Spleen (tissue), 11 donors: ENCODE data around the gene TRIM54. TPM values are rescaled to one million over a fixed set of nuclear protein-coding genes. Genes with fewer than 3 reads are reported as not detected.

Source experiments
- DNase-seq: peaks from one replicate; pipeline ENCODE4 v3.0.0-alpha.2; 2020
- H3K27ac ChIP-seq, 8 donors: fragments of 200-600 bp; sonication (generic) in 7 of 8; 1 replicate in 4 of 8; 2 replicates in 4 of 8; pipeline versions ENCODE4 v1.5.0 to v1.8.0; 2016 to 2021; ENCODE audit warnings: inconsistent platforms in 4 of 8, mild to moderate bottlenecking in 4 of 8, moderate library complexity in 1 of 8
- H3K27me3 ChIP-seq, 7 donors: fragments of 200-600 bp; sonication (generic) in 6 of 7; replicated peaks in 1 of 7; 1 replicate in 4 of 7; 2 replicates in 3 of 7; pipeline versions ENCODE4 v1.5.0 to v1.8.0; 2016 to 2021; ENCODE audit warnings: inconsistent platforms in 3 of 7, mild to moderate bottlenecking in 1 of 7
- H3K36me3 ChIP-seq, 6 donors: fragments of 200-600 bp; sonication (generic) in 5 of 6; 1 replicate in 4 of 6; 2 replicates in 2 of 6; pipeline versions ENCODE4 v1.5.0 to v1.8.0; 2016 to 2021; ENCODE audit warnings: inconsistent platforms in 2 of 6
- H3K4me1 ChIP-seq, 6 donors: fragments of 200-600 bp; sonication (generic) in 5 of 6; 1 replicate in 3 of 6; 2 replicates in 3 of 6; pipeline versions ENCODE4 v1.5.0 to v1.8.0; 2016 to 2021; ENCODE audit warnings: inconsistent platforms in 3 of 6
- H3K4me3 ChIP-seq, 8 donors: fragments of 200-600 bp; sonication (generic) in 7 of 8; 1 replicate in 4 of 8; 2 replicates in 4 of 8; pipeline versions ENCODE4 v1.5.0 to v1.8.0; 2016 to 2021; ENCODE audit warnings: inconsistent platforms in 4 of 8, mild to moderate bottlenecking in 4 of 8, moderate library complexity in 2 of 8
- H3K9me3 ChIP-seq, 8 donors: fragments of 200-600 bp; sonication (generic) in 7 of 8; 1 replicate in 4 of 8; 2 replicates in 4 of 8; pipeline versions ENCODE4 v1.5.0 to v1.8.0; 2016 to 2021; ENCODE audit warnings: inconsistent platforms in 4 of 8
- CTCF ChIP-seq, 11 experiments: fragments of 200-600 bp in 7 of 11; fragments of 450-650 bp in 4 of 11; sonication (generic) in 4 of 11; IDR thresholded peaks in 8 of 11; conservative IDR thresholded peaks in 3 of 11; 1 replicate in 7 of 11; 2 replicates in 4 of 11; pipeline versions ENCODE4 v1.4.0 to v1.8.0; 2016 to 2021; ENCODE audit warnings: antibody characterized with exemption in 11 of 11, inconsistent platforms in 4 of 11, mild to moderate bottlenecking in 1 of 11
- POLR2A ChIP-seq, 3 donors: fragments of 450-650 bp; IDR thresholded peaks; one replicate each; pipeline ENCODE4 v1.5.1; 2017; ENCODE audit warnings: antibody characterized with exemption in 3 of 3, mild to moderate bottlenecking in 1 of 3
- POLR2AphosphoS5 ChIP-seq, 3 donors: sonication (generic); formaldehyde crosslinking; IDR thresholded peaks; one replicate each; pipeline ENCODE4 v1.5.1; 2017; ENCODE audit warnings: antibody characterized with exemption in 3 of 3
- WGBS, 5 donors: extraction: QIAGEN DNeasy Blood & Tissue Kit in 3 of 5; methylation state at CpG; one replicate each; pipeline versions ENCODE4 v1.1.5 to v1.1.7; 2013 to 2018; 5-methylcytosine and 5-hydroxymethylcytosine counted together
- intact Hi-C: fragments of 100-400 bp; cut with DNase I; formaldehyde crosslinking; loops from one replicate; pipeline ENCODE4 v1.15.0; 2023; ENCODE audit warnings: low total_unique reads
- polyA plus RNA-seq, 3 donors: library from polyadenylated mRNA; stranded (reverse); fragments of 200-250 nt; gene quantifications; one replicate each; pipeline ENCODE4 v1.2.1, GENCODE V29; 2013
- total RNA-seq, 7 donors: library from RNA; depleted of rRNA in 3 of 7; stranded (reverse); fragments of >200 nt in 3 of 7; fragmentation: NEBNext Ultra II Directional in 4 of 7; extraction: Animal tissue kit (Norgen Biotek cat#: 25700) in 4 of 7; gene quantifications; one replicate each; pipeline versions ENCODE4 v1.1.0 to v1.2.1, GENCODE V29; 2016 to 2021
- donor health status: healthy with polysubstance abuse.
- donor health status: DM: no; HTN: no; CAD: no; lungs with moderate emphysema.
- donor health status: DM: no; HTN: no; CAD: no.
- donor health status: Bipolar disorder and iron deficiency.
- donor health status: healthy.
- donor health status: DM: no; HTN: no; CAD: no.
- donor health status: DM: yes; HTN: yes; CAD: no.

The TRIM54 gene
- total and polyA plus RNA-seq, 10 donors: 0.22 to 3.1 (median 0.49) TPM; not detected in 1

GRCh38 chr2:27263287-27264252, 18.7 kb upstream of the TRIM54 start:
- peaks cover 3 to 100% (median 52%) of the 10 kb centered on the region in 7 donors for H3K27me3 ChIP-seq

GRCh38 chr2:27264253-27264752, 17.9 kb upstream of the TRIM54 start:
- no peaks in the 10 kb centered on the region for H3K9me3 ChIP-seq
- TF ChIP-seq POLR2AphosphoS5 (IDR thresholded peaks at IDR 0.05) (no peak), CTCF (IDR thresholded peaks at IDR 0.05 in 8 of 11, conservative IDR thresholded peaks at IDR 0.05 in 3 of 11) (no peak), POLR2A (IDR thresholded peaks at IDR 0.05) (no peak)
- H3K4me1 ChIP-seq: peaks cover 28 to 43% (median 40%) of the 10 kb centered on the region in 6 donors
- peaks cover 3 to 100% (median 52%) of the 10 kb centered on the region in 7 donors for H3K27me3 ChIP-seq
- 1% methylated on average over 23 to 38 of the region's 38 CpGs for WGBS, 5 donors
- DNase-seq: no peak
- H3K27ac ChIP-seq: no peak overlapping the region
- H3K4me3 ChIP-seq: peak overlapping the region; percentile 33 to 83 (median 46)
- intact Hi-C loops: no loop called here
- H3K36me3 ChIP-seq: no peaks in the 10 kb centered on the region

More at GRCh38 chr2:27263287-27264252, 18.7 kb upstream of the TRIM54 start:
- DNase-seq: no peak
- H3K27ac ChIP-seq: no peak overlapping the region
- intact Hi-C loops: no loop called here
- peak in 1 of 3 donors; percentile 6 for TF ChIP-seq POLR2AphosphoS5 (IDR thresholded peaks at IDR 0.05)
- TF ChIP-seq POLR2A (IDR thresholded peaks at IDR 0.05): no peak
- TF ChIP-seq CTCF (IDR thresholded peaks at IDR 0.05 in 8 of 11, conservative IDR thresholded peaks at IDR 0.05 in 3 of 11): no peak
- no peaks in the 10 kb centered on the region for H3K9me3 ChIP-seq
- no peaks in the 10 kb centered on the region for H3K36me3 ChIP-seq
- peaks cover 28 to 43% (median 40%) of the 10 kb centered on the region in 6 donors for H3K4me1 ChIP-seq
- 2 to 3% (median 2%) methylated on average over 36 to 46 of the region's 46 CpGs for WGBS, 5 donors
- peak overlapping the region; percentile 45 to 83 (median 59) for H3K4me3 ChIP-seq

- Histone ChIP-seq H3K9me3 (no peaks in the 10 kb centered on the region), H3K4me1 (peaks cover 28 to 43% (median 40%) of the 10 kb centered on the region in 6 donors), H3K36me3 (no peaks in the 10 kb centered on the region), H3K27me3 (peaks cover 3 to 98% (median 51%) of the 10 kb centered on the region in 7 donors), H3K27ac (no peak overlapping the region), H3K4me3 (peak overlapping the region; percentile 33 to 83 (median 46))
- WGBS, 5 donors: 4 to 7% (median 5%) methylated on average over 34 to 56 of the region's 56 CpGs
- DNase-seq: peak; percentile 86
- TF ChIP-seq POLR2A (IDR thresholded peaks at IDR 0.05) (no peak), POLR2AphosphoS5 (IDR thresholded peaks at IDR 0.05) (peak; percentile 19 to 70 (median 64)), CTCF (IDR thresholded peaks at IDR 0.05 in 8 of 11, conservative IDR thresholded peaks at IDR 0.05 in 3 of 11) (peak in 9 of 11 experiments; percentile 28 to 74 (median 65))
- intact Hi-C loops: no loop called here
These were observed 17.3 kb upstream of the TRIM54 start for GRCh38 chr2:27264753-27265535.
